Adrenal gland (tissue), 5 donors: ENCODE data around the gene PPM1A.

Experiments used
- POLR2A ChIP-seq, 2 donors: fragments of 450-650 bp; IDR thresholded peaks; one replicate each; pipeline ENCODE4 v1.6.1; 2017; ENCODE audit warnings: antibody characterized with exemption in 2 of 2, mild to moderate bottlenecking in 2 of 2, moderate library complexity in 1 of 2
- TF ChIP-seq, protein P1 (sequence below), 6 experiments: fragments of 450-650 bp in 4 of 6; fragments of 200-600 bp in 2 of 6; sonication (generic) in 1 of 6; IDR thresholded peaks; 1 replicate in 5 of 6; 2 replicates in 1 of 6; pipeline versions ENCODE4 v1.5.1 to v1.8.0; 2016 to 2021; ENCODE audit warnings: antibody characterized with exemption in 6 of 6, mild to moderate bottlenecking in 2 of 6, moderate library complexity in 1 of 6
- donor health status: DM: no; HTN: no; CAD: no.

DNA sequence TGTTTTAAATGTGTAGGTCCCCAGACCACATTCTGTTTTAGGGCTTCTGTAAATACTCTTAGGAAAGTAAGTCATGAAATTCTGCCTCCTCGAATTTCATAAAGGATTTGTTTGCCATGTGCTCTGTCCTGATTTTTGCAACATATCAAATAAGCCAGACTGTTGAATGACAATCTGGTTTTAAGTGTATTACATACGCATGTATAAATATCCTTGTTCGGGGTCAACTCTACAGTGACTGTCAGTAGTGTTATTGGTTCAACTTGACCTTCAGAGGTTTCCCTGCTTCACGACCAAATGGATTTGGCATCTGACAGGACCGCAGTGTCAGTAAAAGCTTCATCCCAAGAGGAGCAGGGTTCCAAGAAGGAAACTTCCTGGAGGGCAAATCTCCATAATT, 52.7 kb downstream of the PPM1A start:
- TF ChIP-seq, protein P1, sequence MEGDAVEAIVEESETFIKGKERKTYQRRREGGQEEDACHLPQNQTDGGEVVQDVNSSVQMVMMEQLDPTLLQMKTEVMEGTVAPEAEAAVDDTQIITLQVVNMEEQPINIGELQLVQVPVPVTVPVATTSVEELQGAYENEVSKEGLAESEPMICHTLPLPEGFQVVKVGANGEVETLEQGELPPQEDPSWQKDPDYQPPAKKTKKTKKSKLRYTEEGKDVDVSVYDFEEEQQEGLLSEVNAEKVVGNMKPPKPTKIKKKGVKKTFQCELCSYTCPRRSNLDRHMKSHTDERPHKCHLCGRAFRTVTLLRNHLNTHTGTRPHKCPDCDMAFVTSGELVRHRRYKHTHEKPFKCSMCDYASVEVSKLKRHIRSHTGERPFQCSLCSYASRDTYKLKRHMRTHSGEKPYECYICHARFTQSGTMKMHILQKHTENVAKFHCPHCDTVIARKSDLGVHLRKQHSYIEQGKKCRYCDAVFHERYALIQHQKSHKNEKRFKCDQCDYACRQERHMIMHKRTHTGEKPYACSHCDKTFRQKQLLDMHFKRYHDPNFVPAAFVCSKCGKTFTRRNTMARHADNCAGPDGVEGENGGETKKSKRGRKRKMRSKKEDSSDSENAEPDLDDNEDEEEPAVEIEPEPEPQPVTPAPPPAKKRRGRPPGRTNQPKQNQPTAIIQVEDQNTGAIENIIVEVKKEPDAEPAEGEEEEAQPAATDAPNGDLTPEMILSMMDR (IDR thresholded peaks at IDR 0.05), result no peak
- no peak for TF ChIP-seq POLR2A (IDR thresholded peaks at IDR 0.05)
